RWPE1 (cell line): ENCODE results near the gene MRPS31.

Source experiments
- CTCF ChIA-PET: fragments of 350-600 bp; sonication (Branson Sonifier 250); formaldehyde crosslinking; extraction: SDS; loops from one replicate; lab custom pipeline; 2021; lab: Yijun Ruan, JAX
- POLR2A ChIA-PET: fragments of 400-600 bp; formaldehyde crosslinking; extraction: SDS; loops from one replicate; lab custom pipeline; 2020; ENCODE audit warnings: antibody characterized with exemption; ENCODE audit not compliant: low non-redundant PET; lab: Yijun Ruan, JAX
- DNase-seq: peaks from one replicate; pipeline ENCODE4 v3.0.0; 2012; ENCODE audit warnings: low spot score
- H3K27ac ChIP-seq: fragments of 450-650 bp; 2 replicates; pipeline ENCODE4 v1.5.1; 2017
- TF ChIP-seq, protein P1 (sequence below): fragments of 450-650 bp; conservative IDR thresholded peaks from 2 replicates; pipeline ENCODE4 v1.5.1; 2017; ENCODE audit warnings: low read depth, mild to moderate bottlenecking

The MRPS31 gene

DNA sequence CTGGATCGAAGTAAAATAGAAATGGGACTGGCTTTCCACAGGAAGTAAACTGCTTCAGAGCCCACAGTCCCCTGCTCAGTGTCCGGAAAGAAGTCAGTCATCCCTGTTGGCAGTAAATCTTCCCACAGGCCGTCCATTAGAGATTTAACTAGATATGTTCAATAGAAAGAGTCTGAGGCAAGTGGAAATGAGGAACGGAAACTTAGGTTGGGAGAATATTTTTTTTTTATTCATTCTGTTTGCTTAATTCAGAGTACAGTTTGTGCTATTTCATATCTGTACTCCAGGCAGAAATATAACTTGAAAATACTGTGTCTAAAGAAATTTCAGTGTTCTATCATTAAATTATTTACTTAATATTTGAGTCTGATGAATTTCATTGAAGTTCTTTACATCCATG, 41.1 kb upstream of the MRPS31 start:
- TF ChIP-seq, protein P1, sequence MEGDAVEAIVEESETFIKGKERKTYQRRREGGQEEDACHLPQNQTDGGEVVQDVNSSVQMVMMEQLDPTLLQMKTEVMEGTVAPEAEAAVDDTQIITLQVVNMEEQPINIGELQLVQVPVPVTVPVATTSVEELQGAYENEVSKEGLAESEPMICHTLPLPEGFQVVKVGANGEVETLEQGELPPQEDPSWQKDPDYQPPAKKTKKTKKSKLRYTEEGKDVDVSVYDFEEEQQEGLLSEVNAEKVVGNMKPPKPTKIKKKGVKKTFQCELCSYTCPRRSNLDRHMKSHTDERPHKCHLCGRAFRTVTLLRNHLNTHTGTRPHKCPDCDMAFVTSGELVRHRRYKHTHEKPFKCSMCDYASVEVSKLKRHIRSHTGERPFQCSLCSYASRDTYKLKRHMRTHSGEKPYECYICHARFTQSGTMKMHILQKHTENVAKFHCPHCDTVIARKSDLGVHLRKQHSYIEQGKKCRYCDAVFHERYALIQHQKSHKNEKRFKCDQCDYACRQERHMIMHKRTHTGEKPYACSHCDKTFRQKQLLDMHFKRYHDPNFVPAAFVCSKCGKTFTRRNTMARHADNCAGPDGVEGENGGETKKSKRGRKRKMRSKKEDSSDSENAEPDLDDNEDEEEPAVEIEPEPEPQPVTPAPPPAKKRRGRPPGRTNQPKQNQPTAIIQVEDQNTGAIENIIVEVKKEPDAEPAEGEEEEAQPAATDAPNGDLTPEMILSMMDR = no peak
- no peak overlapping the region for H3K27ac ChIP-seq
- POLR2A ChIA-PET = no interaction called here
- no peak for DNase-seq
- CTCF ChIA-PET = interaction anchor here (0.6 to 0.7 kb wide), 2 partner anchors 317 to 732 kb away, joined by 3 to 4 read pairs; no protein-coding TSS in a partner anchor

DNA sequence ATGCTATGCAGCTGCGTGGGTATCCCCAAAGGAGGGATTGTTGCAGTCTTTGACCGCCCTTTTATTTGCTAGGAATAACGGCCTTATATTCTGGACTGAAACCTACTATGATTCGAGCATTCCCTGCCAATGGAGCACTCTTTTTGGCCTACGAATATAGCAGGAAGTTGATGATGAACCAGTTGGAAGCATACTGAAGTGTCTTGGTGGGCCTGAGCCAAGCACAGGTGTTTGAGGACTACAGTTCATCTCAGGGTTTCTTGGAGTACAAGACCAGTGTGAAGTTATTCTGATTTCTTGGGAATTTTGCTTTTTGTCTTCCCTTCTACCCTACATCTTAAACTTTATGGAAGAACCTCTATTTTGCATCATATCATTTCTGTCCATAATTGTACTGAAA, 38.5 kb upstream of the MRPS31 start:
- POLR2A ChIA-PET = no interaction called here
- TF ChIP-seq, protein P1 = no peak

DNA sequence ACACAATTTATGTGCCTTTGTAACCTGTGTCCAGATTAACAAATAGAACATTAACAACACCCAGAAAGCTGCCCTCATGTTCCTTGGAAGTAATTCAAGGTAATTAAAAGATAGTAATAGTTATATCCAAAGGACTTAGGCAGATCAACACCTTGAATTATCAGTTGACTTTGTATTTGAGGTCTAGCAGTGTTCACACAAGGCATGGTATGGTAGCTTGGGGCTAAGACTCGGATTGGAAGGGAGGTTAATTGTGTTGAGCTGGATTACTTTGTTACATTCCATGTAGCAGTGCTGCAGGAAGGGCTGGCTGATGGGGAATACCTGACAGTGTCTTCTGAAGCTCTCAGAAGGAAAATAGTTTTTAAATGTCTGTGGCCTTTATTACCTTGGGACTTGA, 35.3 kb upstream of the MRPS31 start:
- CTCF ChIA-PET = no interaction called here
- no peak for DNase-seq
- TF ChIP-seq, protein P1 = no peak
- no peak overlapping the region for H3K27ac ChIP-seq
- POLR2A ChIA-PET = no interaction called here

More for the DNA sequence above, 38.5 kb upstream of the MRPS31 start:
- DNase-seq = no peak
- H3K27ac ChIP-seq = no peak overlapping the region
- CTCF ChIA-PET = interaction anchor here (0.6 kb wide), 1 partner anchor 49 kb away, joined by 3 read pairs; no protein-coding TSS in a partner anchor

DNA sequence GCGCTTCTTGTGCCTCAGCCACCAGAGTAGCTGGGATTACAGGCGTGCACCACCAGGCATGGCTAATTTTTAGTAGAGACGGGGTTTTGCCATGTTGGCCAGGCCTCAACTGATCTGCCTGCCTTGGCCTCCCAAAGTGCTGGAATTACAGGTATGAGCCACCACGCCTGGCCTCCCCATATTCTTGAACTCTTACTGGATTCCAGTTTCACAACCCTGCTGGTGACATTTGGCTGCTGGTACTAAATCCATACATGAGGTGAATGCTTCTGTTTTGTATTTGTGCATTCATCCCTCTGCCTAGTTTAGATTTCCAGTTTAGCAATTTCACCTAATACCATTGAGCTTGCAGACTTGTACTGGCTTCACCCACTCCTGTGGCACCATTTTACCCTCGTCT, 32.3 kb upstream of the MRPS31 start:
- ChIA-PET POLR2A (no interaction called here), CTCF (no interaction called here)
- TF ChIP-seq, protein P1 = no peak
- DNase-seq = no peak
- no peak overlapping the region for H3K27ac ChIP-seq

DNA sequence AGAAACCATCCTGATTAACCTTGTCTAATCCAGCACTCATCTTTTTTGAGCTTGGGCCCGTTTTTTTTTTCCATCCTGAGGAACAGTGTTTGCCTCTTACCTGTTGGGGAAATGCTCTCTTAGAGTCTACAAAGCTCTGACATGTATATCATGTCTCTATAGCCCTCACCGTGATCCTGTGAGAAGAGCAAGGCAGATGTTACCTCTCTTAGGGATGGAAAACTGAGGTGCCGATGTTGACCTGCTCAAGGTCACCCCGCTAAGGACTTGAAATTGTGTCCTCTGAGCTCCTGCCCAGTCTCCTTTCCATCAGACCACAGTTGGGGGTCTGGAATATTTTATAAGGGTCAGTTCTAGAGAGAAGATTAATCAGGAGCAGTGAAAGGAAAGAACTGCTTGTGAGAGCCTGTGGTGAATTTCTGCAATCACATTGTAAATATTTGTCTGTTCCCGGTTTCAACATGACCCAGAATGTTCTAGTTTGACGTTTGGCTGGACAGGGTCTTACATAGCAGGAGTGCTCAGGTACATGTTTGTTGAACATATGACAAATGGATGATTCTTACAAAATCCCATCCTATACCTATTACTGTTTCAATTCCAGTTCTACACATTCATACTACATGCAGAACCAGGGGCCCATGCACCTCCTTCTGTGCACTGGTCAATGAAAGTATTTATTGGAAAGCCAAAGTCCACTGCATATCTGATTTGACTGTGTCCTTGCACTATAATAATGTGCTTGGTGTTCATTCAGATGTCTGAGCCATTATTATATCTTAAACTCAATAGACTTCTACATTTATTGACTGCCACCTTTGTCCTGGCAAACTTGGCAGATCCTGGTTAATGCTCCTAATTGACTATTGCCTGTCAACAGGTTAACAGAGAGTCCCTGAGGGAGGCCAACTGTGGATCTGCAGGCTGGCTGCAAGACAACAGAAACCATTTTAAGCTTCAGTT, 30.5 kb upstream of the MRPS31 start:
- no peak for DNase-seq
- ChIA-PET POLR2A (no interaction called here), CTCF (interaction anchor here (0.6 kb wide), 1 partner anchor 124 kb away, joined by 3 read pairs; no protein-coding TSS in a partner anchor)
- H3K27ac ChIP-seq = no peak overlapping the region
- TF ChIP-seq, protein P1 = no peak

DNA sequence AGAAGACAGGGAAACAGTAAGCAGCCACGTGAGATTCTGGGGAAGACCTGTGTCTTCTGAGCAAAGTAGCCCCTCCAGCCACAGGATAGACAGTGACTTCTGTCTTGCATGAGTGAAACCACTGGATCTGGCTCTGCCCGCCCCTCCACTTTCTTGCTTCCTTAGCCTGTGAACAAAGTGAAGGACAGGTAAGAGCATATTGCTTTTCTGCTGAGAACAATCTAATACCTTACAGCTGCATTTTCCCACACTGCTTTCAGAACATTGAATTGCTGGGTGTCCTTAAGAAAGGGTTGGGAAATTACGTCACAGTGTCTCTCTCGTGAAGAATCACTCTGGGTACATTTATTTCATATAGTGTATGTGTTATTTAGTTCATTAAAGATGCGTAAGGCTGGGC, 29.6 kb upstream of the MRPS31 start:
- ChIA-PET POLR2A (no interaction called here), CTCF (no interaction called here)
- TF ChIP-seq, protein P1 = no peak
- no peak overlapping the region for H3K27ac ChIP-seq
- DNase-seq = no peak
